ENCODE results near the gene SLCO2B1. TPM values are rescaled to one million over a fixed set of nuclear protein-coding genes. Genes with fewer than 3 reads are reported as not detected.

SLCO2B1 gene
- total and polyA plus RNA-seq, 2 of the 8 experiments (the other 6 are each of a cell fraction or from before 2014, with no cell fraction given), result 0.03 TPM; not detected in 1

- H3K4me1 ChIP-seq (replicated peaks in 1 of 4; ENCODE audit: control insufficient read depth in 3 of 4, insufficient read depth in 4 of 4, low read length in 3 of 4), result no peaks in the 10 kb centered on the region; a peak in 1 of 7 replicates
- FAIRE-seq (no peak), DNase-seq (ENCODE audit: low read depth in 1 of 2, low spot score in 2 of 2) (no peak)
- no peak overlapping the region for H3K56ac ChIP-seq (replicated peaks; ENCODE audit: insufficient read length, low read depth, low read length)
- H3K4ac ChIP-seq (replicated peaks; ENCODE audit: insufficient read length, low read depth, low read length), result no peak overlapping the region
- H2BK20ac ChIP-seq (ENCODE audit: low read length), result no peak overlapping the region
- no peak overlapping the region for H4K5ac ChIP-seq (ENCODE audit: insufficient read length, low read depth, low read length)
- ChIA-PET POLR2A (ENCODE audit: partially characterized antibody) (no interaction called here), CTCF (ENCODE audit: partially characterized antibody) (interaction anchor here (0.6 to 3.5 kb wide), 16 partner anchors 8 to 312 kb away, joined by 3 to 25 read pairs (median 4); partner anchors contain the start of gene SLCO2B1)
- H2BK120ac ChIP-seq (replicated peaks; ENCODE audit: low read depth, low read length), result no peak overlapping the region
- peaks cover 2% of the 10 kb centered on the region; the same call in 1 of the 2 replicates for H3K23me2 ChIP-seq (ENCODE audit: low read depth, low read length)
- H3K27me3 ChIP-seq (replicated peaks in 1 of 4; ENCODE audit: control insufficient read depth in 3 of 4, extremely low read depth in 1 of 4, insufficient read depth in 3 of 4, low read length in 3 of 4), result no peaks in the 10 kb centered on the region
- no peaks in the 10 kb centered on the region for H3K36me3 ChIP-seq (ENCODE audit: control insufficient read depth in 2 of 4, insufficient read depth in 4 of 4, low read length in 3 of 4)
- H2AK5ac ChIP-seq (ENCODE audit: low read depth, low read length), result no peak overlapping the region
- no peaks in the 10 kb centered on the region for H3K9me3 ChIP-seq (ENCODE audit: insufficient read depth in 2 of 2, low read depth in 1 of 2, low read length in 1 of 2)
- H3K79me2 ChIP-seq (ENCODE audit: control insufficient read depth in 1 of 2, insufficient read depth in 2 of 2, low read length in 2 of 2), result no peaks in the 10 kb centered on the region
- H3K4me2 ChIP-seq (ENCODE audit: insufficient read depth in 1 of 2, low read depth in 2 of 2, low read length in 2 of 2), result no peak overlapping the region
- no peak overlapping the region for H4K91ac ChIP-seq (replicated peaks; ENCODE audit: insufficient read length, low read length)
- no peak overlapping the region for H2BK15ac ChIP-seq (ENCODE audit: low read length)
- WGBS, 2 experiments (ENCODE audit: extremely low coverage in 1 of 2, insufficient coverage in 1 of 2, insufficient read length in 1 of 2, insufficient replicate concordance in 2 of 2, low coverage in 1 of 2, low lambda C conversion rate in 2 of 2, missing lambda C conversion rate in 1 of 2), result 91% methylated on average over 22 of the region's 25 CpGs; no CpG with 5 or more reads in 1 of the 2 experiments
- H4K20me1 ChIP-seq (replicated peaks in 1 of 2; ENCODE audit: control insufficient read depth in 1 of 2, insufficient read depth in 2 of 2, low read length in 2 of 2), result no peaks in the 10 kb centered on the region
- no peak overlapping the region for H3K27ac ChIP-seq (ENCODE audit: low read depth, low read length)
- no peak overlapping the region for H2BK5ac ChIP-seq (ENCODE audit: low read depth, low read length)
- no peak overlapping the region for H3K18ac ChIP-seq (ENCODE audit: extremely low read depth, low read length)
- H3K9ac ChIP-seq (replicated peaks in 1 of 4; ENCODE audit: extremely low read depth in 1 of 4, low read depth in 3 of 4, low read length in 3 of 4), result no peak overlapping the region
- no peaks in the 10 kb centered on the region; the same call in 1 of the 2 replicates for H3K79me1 ChIP-seq (ENCODE audit: low read depth, low read length)
- H3K14ac ChIP-seq (ENCODE audit: insufficient read length), result no peak overlapping the region
- H4K8ac ChIP-seq (ENCODE audit: extremely low read depth, insufficient read depth, low read length), result no peak overlapping the region; the same call in 1 of the 2 replicates
- H3K4me3 ChIP-seq (ENCODE audit: extremely low read depth in 1 of 4, insufficient read depth in 2 of 4, low read depth in 3 of 4, low read length in 4 of 4), result no peak overlapping the region
- H3K23ac ChIP-seq (ENCODE audit: insufficient read length), result no peak overlapping the region
- no peak overlapping the region for H2AFZ ChIP-seq (ENCODE audit: low read length)
- no peak overlapping the region for H2BK12ac ChIP-seq (ENCODE audit: low read depth, low read length)
These were observed 13.3 kb downstream of the SLCO2B1 start for GRCh38 chr11:75163921-75164849.

Data from H1 (cell line).